ENCODE measurements around the gene STK38L. TPM values are rescaled to one million over a fixed set of nuclear protein-coding genes. Genes with fewer than 3 reads are reported as not detected.

The STK38L gene
- total RNA-seq, 1 experiment from 2014 or later, result 25.2 TPM

DNA sequence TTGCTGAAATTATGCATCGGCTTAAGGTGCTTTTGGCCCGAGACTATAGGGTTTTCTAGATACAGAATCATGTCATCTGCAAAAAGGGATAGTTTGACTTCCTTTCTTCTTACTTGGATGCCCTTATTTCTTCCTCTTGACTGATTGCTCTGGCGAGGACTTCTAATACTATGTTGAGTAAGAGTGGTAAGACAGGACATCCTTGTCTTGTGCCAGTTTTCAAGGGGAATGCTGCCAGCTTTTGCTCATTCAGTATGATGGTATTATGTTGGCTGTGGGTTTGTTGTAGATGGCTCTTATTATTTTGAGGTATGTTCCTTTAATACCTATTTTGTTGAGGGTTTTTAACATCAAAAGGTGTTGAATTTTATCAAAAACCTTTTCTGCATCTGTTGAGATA, 96.9 kb downstream of the STK38L start:
- no peak for DNase-seq (ENCODE audit: low read depth, low spot score)

DNA sequence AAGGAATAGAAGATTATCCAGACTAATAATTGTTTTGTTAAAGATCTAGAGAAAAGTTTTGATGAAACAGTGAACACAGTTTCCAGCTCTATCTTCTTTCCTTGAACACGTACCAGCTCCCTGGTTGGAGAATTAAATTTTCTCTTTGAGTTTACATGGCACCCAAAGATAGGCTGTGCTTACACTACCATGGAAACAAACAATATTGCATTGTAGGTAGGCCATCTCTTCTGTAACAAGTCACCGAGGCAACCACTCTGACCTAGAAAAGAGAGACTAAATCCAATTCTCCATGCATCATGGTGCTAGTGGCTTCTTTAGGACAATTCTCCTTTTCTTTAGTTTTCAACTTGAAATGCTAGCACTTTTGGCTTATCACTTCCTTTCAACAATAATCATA, 98.5 kb downstream of the STK38L start:
- Histone ChIP-seq H3K9me3 (ENCODE audit: control insufficient read depth, insufficient read depth, low read depth, low read length) (no peaks in the 10 kb centered on the region), H3K27ac (ENCODE audit: low read length) (no peak overlapping the region), H3K36me3 (ENCODE audit: control insufficient read depth, insufficient read depth, low read length) (no peaks in the 10 kb centered on the region), H3K27me3 (ENCODE audit: control insufficient read depth, insufficient read depth, low read length) (no peaks in the 10 kb centered on the region), H3K4me1 (ENCODE audit: control insufficient read depth, insufficient read depth, low read length) (peaks cover 27% of the 10 kb centered on the region; the same call in 1 of the 2 replicates), H3K4me3 (ENCODE audit: low read depth in 2 of 2, low read length in 2 of 2) (no peak overlapping the region)
- in situ Hi-C loops (cut with HindIII; ENCODE audit: low pct_unique_long_range_greater_than_20kb, low sequenced_read_pairs) (no loop called here), intact Hi-C loops (cut with micrococcal nuclease; ENCODE audit: unreplicated experiment) (no loop called here)
- ChIA-PET POLR2A (no interaction called here), CTCF (no interaction called here)
- DNase-seq (ENCODE audit: low read depth, low spot score) (no peak), ATAC-seq (no peak)
- no TSS peak for BruUV-seq (replicated peaks)
- TF ChIP-seq, protein P1, sequence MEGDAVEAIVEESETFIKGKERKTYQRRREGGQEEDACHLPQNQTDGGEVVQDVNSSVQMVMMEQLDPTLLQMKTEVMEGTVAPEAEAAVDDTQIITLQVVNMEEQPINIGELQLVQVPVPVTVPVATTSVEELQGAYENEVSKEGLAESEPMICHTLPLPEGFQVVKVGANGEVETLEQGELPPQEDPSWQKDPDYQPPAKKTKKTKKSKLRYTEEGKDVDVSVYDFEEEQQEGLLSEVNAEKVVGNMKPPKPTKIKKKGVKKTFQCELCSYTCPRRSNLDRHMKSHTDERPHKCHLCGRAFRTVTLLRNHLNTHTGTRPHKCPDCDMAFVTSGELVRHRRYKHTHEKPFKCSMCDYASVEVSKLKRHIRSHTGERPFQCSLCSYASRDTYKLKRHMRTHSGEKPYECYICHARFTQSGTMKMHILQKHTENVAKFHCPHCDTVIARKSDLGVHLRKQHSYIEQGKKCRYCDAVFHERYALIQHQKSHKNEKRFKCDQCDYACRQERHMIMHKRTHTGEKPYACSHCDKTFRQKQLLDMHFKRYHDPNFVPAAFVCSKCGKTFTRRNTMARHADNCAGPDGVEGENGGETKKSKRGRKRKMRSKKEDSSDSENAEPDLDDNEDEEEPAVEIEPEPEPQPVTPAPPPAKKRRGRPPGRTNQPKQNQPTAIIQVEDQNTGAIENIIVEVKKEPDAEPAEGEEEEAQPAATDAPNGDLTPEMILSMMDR (IDR thresholded peaks at IDR 0.05), result no peak
- TF ChIP-seq TCF7L2 (IDR thresholded peaks at IDR 0.05; ENCODE audit: low read depth, low read length) (no peak), SIN3A (IDR thresholded peaks at IDR 0.05; ENCODE audit: borderline replicate concordance, insufficient read depth, low read depth, low read length) (no peak)

More for the DNA sequence above, 96.9 kb downstream of the STK38L start:
- Histone ChIP-seq H3K4me3 (ENCODE audit: low read depth in 2 of 2, low read length in 2 of 2) (no peak overlapping the region), H3K4me1 (ENCODE audit: control insufficient read depth, insufficient read depth, low read length) (peaks cover 27% of the 10 kb centered on the region; the same call in 1 of the 2 replicates), H3K27ac (ENCODE audit: low read length) (no peak overlapping the region), H3K27me3 (ENCODE audit: control insufficient read depth, insufficient read depth, low read length) (no peaks in the 10 kb centered on the region), H3K9me3 (ENCODE audit: control insufficient read depth, insufficient read depth, low read depth, low read length) (no peaks in the 10 kb centered on the region), H3K36me3 (ENCODE audit: control insufficient read depth, insufficient read depth, low read length) (no peaks in the 10 kb centered on the region)
- CTCF ChIA-PET, result interaction anchor here (0.6 kb wide), 1 partner anchor 214 kb away, joined by 3 read pairs; no protein-coding TSS in a partner anchor
- BruUV-seq (replicated peaks), result no TSS peak
- ATAC-seq, result no peak
- TF ChIP-seq, protein P2, sequence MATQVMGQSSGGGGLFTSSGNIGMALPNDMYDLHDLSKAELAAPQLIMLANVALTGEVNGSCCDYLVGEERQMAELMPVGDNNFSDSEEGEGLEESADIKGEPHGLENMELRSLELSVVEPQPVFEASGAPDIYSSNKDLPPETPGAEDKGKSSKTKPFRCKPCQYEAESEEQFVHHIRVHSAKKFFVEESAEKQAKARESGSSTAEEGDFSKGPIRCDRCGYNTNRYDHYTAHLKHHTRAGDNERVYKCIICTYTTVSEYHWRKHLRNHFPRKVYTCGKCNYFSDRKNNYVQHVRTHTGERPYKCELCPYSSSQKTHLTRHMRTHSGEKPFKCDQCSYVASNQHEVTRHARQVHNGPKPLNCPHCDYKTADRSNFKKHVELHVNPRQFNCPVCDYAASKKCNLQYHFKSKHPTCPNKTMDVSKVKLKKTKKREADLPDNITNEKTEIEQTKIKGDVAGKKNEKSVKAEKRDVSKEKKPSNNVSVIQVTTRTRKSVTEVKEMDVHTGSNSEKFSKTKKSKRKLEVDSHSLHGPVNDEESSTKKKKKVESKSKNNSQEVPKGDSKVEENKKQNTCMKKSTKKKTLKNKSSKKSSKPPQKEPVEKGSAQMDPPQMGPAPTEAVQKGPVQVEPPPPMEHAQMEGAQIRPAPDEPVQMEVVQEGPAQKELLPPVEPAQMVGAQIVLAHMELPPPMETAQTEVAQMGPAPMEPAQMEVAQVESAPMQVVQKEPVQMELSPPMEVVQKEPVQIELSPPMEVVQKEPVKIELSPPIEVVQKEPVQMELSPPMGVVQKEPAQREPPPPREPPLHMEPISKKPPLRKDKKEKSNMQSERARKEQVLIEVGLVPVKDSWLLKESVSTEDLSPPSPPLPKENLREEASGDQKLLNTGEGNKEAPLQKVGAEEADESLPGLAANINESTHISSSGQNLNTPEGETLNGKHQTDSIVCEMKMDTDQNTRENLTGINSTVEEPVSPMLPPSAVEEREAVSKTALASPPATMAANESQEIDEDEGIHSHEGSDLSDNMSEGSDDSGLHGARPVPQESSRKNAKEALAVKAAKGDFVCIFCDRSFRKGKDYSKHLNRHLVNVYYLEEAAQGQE (IDR thresholded peaks at IDR 0.05; ENCODE audit: insufficient read depth in 1 of 2, low read depth in 2 of 2, low read length in 1 of 2), result no peak
- TF ChIP-seq POLR2AphosphoS5 (IDR thresholded peaks at IDR 0.05; ENCODE audit: low read depth, low read length) (no peak), SIN3A (IDR thresholded peaks at IDR 0.05; ENCODE audit: borderline replicate concordance, insufficient read depth, low read depth, low read length) (no peak), TCF7L2 (IDR thresholded peaks at IDR 0.05; ENCODE audit: low read depth, low read length) (no peak)
- TF ChIP-seq, protein P1 (IDR thresholded peaks at IDR 0.05), result no peak
- POLR2A ChIA-PET, result no interaction called here
- in situ Hi-C loops (cut with HindIII; ENCODE audit: low pct_unique_long_range_greater_than_20kb, low sequenced_read_pairs), result no loop called here
- intact Hi-C loops (cut with micrococcal nuclease; ENCODE audit: unreplicated experiment), result no loop called here
